KOPT-K1 (cell line): ENCODE data around the gene PAFAH1B2.

Experiments
- H3K27ac ChIP-seq: fragments of 200-600 bp; sonication (generic); 2 replicates; pipeline ENCODE4 v1.5.1; 2016; ENCODE audit warnings: antibody characterized with exemption, mild to moderate bottlenecking, low read depth, low read length; ENCODE audit not compliant: poor library complexity, severe bottlenecking
- H3K36me3 ChIP-seq: fragments of 200-600 bp; sonication (generic); 2 replicates; pipeline ENCODE4 v1.5.1; 2017; ENCODE audit warnings: antibody characterized with exemption, mild to moderate bottlenecking, low read length, moderate library complexity; ENCODE audit not compliant: insufficient read depth
- H3K9me3 ChIP-seq: fragments of 200-600 bp; sonication (generic); 2 replicates; pipeline ENCODE4 v1.5.1; 2017; ENCODE audit warnings: antibody characterized with exemption, low read length, mild to moderate bottlenecking; ENCODE audit not compliant: insufficient read depth, poor library complexity, severe bottlenecking

Gene PAFAH1B2

GRCh38 chr11:117145393-117145761 lies 1.3 kb downstream of the PAFAH1B2 start:
- peak overlapping the region; percentile 63 for H3K27ac ChIP-seq
- no peaks in the 10 kb centered on the region for H3K9me3 ChIP-seq
- H3K36me3 ChIP-seq: peaks cover 44% of the 10 kb centered on the region

GRCh38 chr11:117146521-117146920 lies 2.4 kb downstream of the PAFAH1B2 start:
- no peaks in the 10 kb centered on the region for H3K9me3 ChIP-seq
- no peak overlapping the region for H3K27ac ChIP-seq
- peaks cover 50% of the 10 kb centered on the region for H3K36me3 ChIP-seq

- Histone ChIP-seq H3K36me3 (peaks cover 92% of the 10 kb centered on the region), H3K9me3 (no peaks in the 10 kb centered on the region), H3K27ac (no peak overlapping the region)
Measured at GRCh38 chr11:117152066-117152465, 8.0 kb downstream of the PAFAH1B2 start.

- H3K36me3 ChIP-seq: peaks cover 90% of the 10 kb centered on the region
- H3K9me3 ChIP-seq: no peaks in the 10 kb centered on the region
- H3K27ac ChIP-seq: no peak overlapping the region
Measured at GRCh38 chr11:117154468-117154867, 10.4 kb downstream of the PAFAH1B2 start.

- H3K9me3 ChIP-seq: no peaks in the 10 kb centered on the region
- H3K36me3 ChIP-seq: peaks cover 96% of the 10 kb centered on the region
- no peak overlapping the region for H3K27ac ChIP-seq
Measured at GRCh38 chr11:117157507-117157906, 13.4 kb downstream of the PAFAH1B2 start.

GRCh38 chr11:117159892-117160291 lies 15.8 kb downstream of the PAFAH1B2 start:
- H3K9me3 ChIP-seq: no peaks in the 10 kb centered on the region
- H3K27ac ChIP-seq: no peak overlapping the region
- H3K36me3 ChIP-seq: peaks cover 96% of the 10 kb centered on the region

GRCh38 chr11:117160826-117161225 lies 16.7 kb downstream of the PAFAH1B2 start:
- Histone ChIP-seq H3K27ac (no peak overlapping the region), H3K36me3 (peaks cover 96% of the 10 kb centered on the region), H3K9me3 (no peaks in the 10 kb centered on the region)

GRCh38 chr11:117166491-117166890 lies 22.4 kb downstream of the PAFAH1B2 start:
- no peak overlapping the region for H3K27ac ChIP-seq
- H3K36me3 ChIP-seq: peaks cover 100% of the 10 kb centered on the region
- H3K9me3 ChIP-seq: no peaks in the 10 kb centered on the region

- H3K36me3 ChIP-seq: peaks cover 79% of the 10 kb centered on the region
- no peak overlapping the region for H3K27ac ChIP-seq
- no peaks in the 10 kb centered on the region for H3K9me3 ChIP-seq
Measured at GRCh38 chr11:117169736-117170135, 25.6 kb downstream of the PAFAH1B2 start.

- Histone ChIP-seq H3K9me3 (no peaks in the 10 kb centered on the region), H3K27ac (no peak overlapping the region), H3K36me3 (peaks cover 74% of the 10 kb centered on the region)
Measured at GRCh38 chr11:117170210-117170609, 26.1 kb downstream of the PAFAH1B2 start.

GRCh38 chr11:117171007-117171403 lies 26.9 kb downstream of the PAFAH1B2 start:
- no peaks in the 10 kb centered on the region for H3K9me3 ChIP-seq
- peaks cover 67% of the 10 kb centered on the region for H3K36me3 ChIP-seq
- no peak overlapping the region for H3K27ac ChIP-seq

- Histone ChIP-seq H3K36me3 (peaks cover 61% of the 10 kb centered on the region), H3K27ac (no peak overlapping the region), H3K9me3 (no peaks in the 10 kb centered on the region)
Measured at GRCh38 chr11:117171404-117172061, 27.4 kb downstream of the PAFAH1B2 start.

- H3K27ac ChIP-seq: no peak overlapping the region
- no peaks in the 10 kb centered on the region for H3K9me3 ChIP-seq
- peaks cover 48% of the 10 kb centered on the region for H3K36me3 ChIP-seq
Measured at GRCh38 chr11:117172724-117173421, 28.8 kb downstream of the PAFAH1B2 start.

- no peak overlapping the region for H3K27ac ChIP-seq
- H3K36me3 ChIP-seq: peaks cover 26% of the 10 kb centered on the region
- no peaks in the 10 kb centered on the region for H3K9me3 ChIP-seq
Measured at GRCh38 chr11:117175104-117175503, 31.0 kb downstream of the PAFAH1B2 start.

GRCh38 chr11:117175781-117176180 lies 31.7 kb downstream of the PAFAH1B2 start:
- peaks cover 19% of the 10 kb centered on the region for H3K36me3 ChIP-seq
- no peaks in the 10 kb centered on the region for H3K9me3 ChIP-seq
- H3K27ac ChIP-seq: no peak overlapping the region

- Histone ChIP-seq H3K9me3 (no peaks in the 10 kb centered on the region), H3K36me3 (peaks cover 15% of the 10 kb centered on the region), H3K27ac (no peak overlapping the region)
Measured at GRCh38 chr11:117176186-117176585, 32.1 kb downstream of the PAFAH1B2 start.
